HepG2 (cell line): ENCODE data around the gene PPM1H. TPM values are rescaled to one million over a fixed set of nuclear protein-coding genes. Genes with fewer than 3 reads are reported as not detected.
A peak's percentile ranks its signal among the peaks of the same experiment; 100 is the strongest.

Experiments used
- FOXJ3 ChIP-seq: sonication (generic); formaldehyde crosslinking; IDR thresholded peaks from 2 replicates; pipeline ENCODE4 v1.4.0; 2020; ENCODE audit warnings: missing genetic modification reagents, mild to moderate bottlenecking, borderline replicate concordance
- HNRNPK ChIP-seq: fragments of 200-400 bp; formaldehyde crosslinking; IDR thresholded peaks from 2 replicates; pipeline ENCODE4 v1.6.1; 2018; ENCODE audit warnings: low read length, low read depth, moderate library complexity, mild to moderate bottlenecking; ENCODE audit not compliant: poor library complexity, severe bottlenecking
- MAFG ChIP-seq: sonication (generic); formaldehyde crosslinking; IDR thresholded peaks from 2 replicates; pipeline ENCODE4 v1.5.1; 2020; ENCODE audit warnings: mild to moderate bottlenecking, missing genetic modification reagents
- MEF2D ChIP-seq: sonication (generic); formaldehyde crosslinking; IDR thresholded peaks from 2 replicates; pipeline ENCODE4 v1.5.1; 2020; ENCODE audit warnings: mild to moderate bottlenecking, missing genetic modification reagents
- MXI1 ChIP-seq: IDR thresholded peaks from 3 replicates; pipeline ENCODE4 v1.6.1; 2012; ENCODE audit warnings: low read depth, low read length, inconsistent platforms, borderline replicate concordance
- PAF1 ChIP-seq: IDR thresholded peaks from 2 replicates; pipeline ENCODE4 v1.6.1; 2016; ENCODE audit warnings: missing genetic modification reagents, missing compliant biosample characterization
- PITX1 ChIP-seq: sonication (generic); formaldehyde crosslinking; IDR thresholded peaks from 2 replicates; pipeline ENCODE4 v1.5.1; 2020; ENCODE audit warnings: mild to moderate bottlenecking, missing genetic modification reagents
- RFXAP ChIP-seq: sonication (generic); formaldehyde crosslinking; IDR thresholded peaks from 2 replicates; pipeline ENCODE4 v1.4.0; 2020; ENCODE audit warnings: missing genetic modification reagents, borderline replicate concordance
- RORA ChIP-seq: sonication (generic); formaldehyde crosslinking; IDR thresholded peaks from 2 replicates; pipeline ENCODE4 v1.5.0; 2020; ENCODE audit warnings: mild to moderate bottlenecking, missing genetic modification reagents, moderate library complexity
- SIN3A ChIP-seq: IDR thresholded peaks from 2 replicates; pipeline ENCODE4 v1.6.1; 2011; ENCODE audit warnings: low read depth, mild to moderate bottlenecking, control low read depth, low read length, borderline replicate concordance
- STAT6 ChIP-seq: sonication (generic); formaldehyde crosslinking; IDR thresholded peaks from 2 replicates; pipeline ENCODE4 v1.4.0; 2020; ENCODE audit warnings: missing genetic modification reagents, mild to moderate bottlenecking, borderline replicate concordance
- TBL1XR1 ChIP-seq: fragments of 150-350 bp; IDR thresholded peaks from 2 replicates; pipeline ENCODE4 v1.6.1; 2014; ENCODE audit warnings: borderline replicate concordance, low read length; ENCODE audit not compliant: partially characterized antibody
- THRA ChIP-seq: sonication (generic); formaldehyde crosslinking; IDR thresholded peaks from 2 replicates; pipeline ENCODE4 v1.4.0; 2020; ENCODE audit warnings: missing genetic modification reagents, borderline replicate concordance
- TRIM24 ChIP-seq: sonication (generic); formaldehyde crosslinking; IDR thresholded peaks from 2 replicates; pipeline ENCODE4 v1.8.0; 2022; ENCODE audit warnings: mild to moderate bottlenecking, missing genetic modification reagents
- ZFYVE20 ChIP-seq: sonication (generic); formaldehyde crosslinking; IDR thresholded peaks from 2 replicates; pipeline ENCODE4 v1.8.0; 2023; ENCODE audit warnings: low read depth, mild to moderate bottlenecking, moderate library complexity, missing genetic modification reagents, borderline replicate concordance
- ZIK1 ChIP-seq: sonication (generic); formaldehyde crosslinking; IDR thresholded peaks from 2 replicates; pipeline ENCODE4 v1.5.0; 2020; ENCODE audit warnings: mild to moderate bottlenecking, low read depth, missing genetic modification reagents, borderline replicate concordance
- ZNF850 ChIP-seq: sonication (generic); formaldehyde crosslinking; conservative IDR thresholded peaks from 2 replicates; pipeline ENCODE4 v1.9.0; 2021; ENCODE audit warnings: mild to moderate bottlenecking, missing genetic modification reagents
- ZNF891 ChIP-seq: sonication (generic); formaldehyde crosslinking; IDR thresholded peaks from 2 replicates; pipeline ENCODE4 v1.5.0; 2020; ENCODE audit warnings: mild to moderate bottlenecking, missing genetic modification reagents
- polyA plus RNA-seq, 8 experiments: library from polyadenylated mRNA; depleted of rRNA in 3 of 8; stranded (reverse) in 7 of 8; unstranded in 1 of 8; fragments of >200 nt; fragmentation: Illumina TruSeq in 4 of 8; extraction: Trizol in 4 of 8; gene quantifications; 2 replicates each; pipeline versions ENCODE4 v1.2.1 to v1.2.3, GENCODE V29; 2011 to 2016; ENCODE audit warnings: low read depth in 4 of 8, missing spikeins in 1 of 8, mixed read lengths in 1 of 8; ENCODE audit not compliant: insufficient read depth in 1 of 8
- total RNA-seq, 5 experiments: library from RNA; depleted of rRNA; stranded (reverse); fragments of >200 nt; fragmentation: Illumina TruSeq; extraction: Trizol; gene quantifications; 2 replicates each; pipeline ENCODE4 v1.2.3, GENCODE V29; 2016; ENCODE audit warnings: low read depth in 1 of 5
- TF ChIP-seq, protein P1 (sequence below): IDR thresholded peaks from 2 replicates; pipeline ENCODE4 v1.6.1; 2016; ENCODE audit warnings: low read depth
- TF ChIP-seq, protein P2 (sequence below): sonication (generic); formaldehyde crosslinking; IDR thresholded peaks from 2 replicates; pipeline ENCODE4 v1.8.1; 2023; ENCODE audit warnings: mild to moderate bottlenecking, missing genetic modification reagents
- TF ChIP-seq, protein P3 (sequence below): sonication (generic); formaldehyde crosslinking; IDR thresholded peaks from 2 replicates; pipeline ENCODE4 v1.4.0; 2020; ENCODE audit warnings: missing genetic modification reagents; ENCODE audit errors: not compliant biosample characterization
- TF ChIP-seq, protein P4 (sequence below): sonication (generic); formaldehyde crosslinking; IDR thresholded peaks from 2 replicates; pipeline ENCODE4 v1.4.0; 2020; ENCODE audit warnings: low read depth, mild to moderate bottlenecking, missing genetic modification reagents

Gene PPM1H
- total and polyA plus RNA-seq, 2 of the 13 experiments (the other 11 are each of a cell fraction or from before 2014, with no cell fraction given), result 29.1 to 38.1 TPM

- TF ChIP-seq TRIM24 (CRISPR knock-in tag) (no peak), PITX1 (peak; percentile 93), THRA (CRISPR knock-in tag) (peak; percentile 75; the same call in 1 of the 2 replicates), MEF2D (CRISPR knock-in tag) (no peak), ZIK1 (no peak), ZNF891 (CRISPR knock-in tag) (no peak), MXI1 (no peak; the same call in 2 of the 3 replicates), PAF1 (CRISPR knock-in tag) (no peak), SIN3A (no peak), TBL1XR1 (peak; percentile 81), ZFYVE20 (no peak), RORA (CRISPR knock-in tag) (no peak), STAT6 (CRISPR knock-in tag) (no peak), ZNF850 (CRISPR knock-in tag) (no peak), RFXAP (no peak), FOXJ3 (peak; percentile 67; the same call in 1 of the 2 replicates), HNRNPK (no peak), MAFG (no peak)
- TF ChIP-seq, protein P1, sequence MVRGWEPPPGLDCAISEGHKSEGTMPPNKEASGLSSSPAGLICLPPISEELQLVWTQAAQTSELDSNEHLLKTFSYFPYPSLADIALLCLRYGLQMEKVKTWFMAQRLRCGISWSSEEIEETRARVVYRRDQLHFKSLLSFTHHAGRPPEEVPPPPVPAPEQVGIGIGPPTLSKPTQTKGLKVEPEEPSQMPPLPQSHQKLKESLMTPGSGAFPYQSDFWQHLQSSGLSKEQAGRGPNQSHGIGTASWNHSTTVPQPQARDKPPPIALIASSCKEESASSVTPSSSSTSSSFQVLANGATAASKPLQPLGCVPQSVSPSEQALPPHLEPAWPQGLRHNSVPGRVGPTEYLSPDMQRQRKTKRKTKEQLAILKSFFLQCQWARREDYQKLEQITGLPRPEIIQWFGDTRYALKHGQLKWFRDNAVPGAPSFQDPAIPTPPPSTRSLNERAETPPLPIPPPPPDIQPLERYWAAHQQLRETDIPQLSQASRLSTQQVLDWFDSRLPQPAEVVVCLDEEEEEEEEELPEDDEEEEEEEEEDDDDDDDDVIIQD (CRISPR knock-in tag), result peak; percentile 88
- TF ChIP-seq, protein P2, sequence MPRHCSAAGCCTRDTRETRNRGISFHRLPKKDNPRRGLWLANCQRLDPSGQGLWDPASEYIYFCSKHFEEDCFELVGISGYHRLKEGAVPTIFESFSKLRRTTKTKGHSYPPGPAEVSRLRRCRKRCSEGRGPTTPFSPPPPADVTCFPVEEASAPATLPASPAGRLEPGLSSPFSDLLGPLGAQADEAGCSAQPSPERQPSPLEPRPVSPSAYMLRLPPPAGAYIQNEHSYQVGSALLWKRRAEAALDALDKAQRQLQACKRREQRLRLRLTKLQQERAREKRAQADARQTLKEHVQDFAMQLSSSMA (CRISPR knock-in tag), result no peak
- TF ChIP-seq, protein P3, sequence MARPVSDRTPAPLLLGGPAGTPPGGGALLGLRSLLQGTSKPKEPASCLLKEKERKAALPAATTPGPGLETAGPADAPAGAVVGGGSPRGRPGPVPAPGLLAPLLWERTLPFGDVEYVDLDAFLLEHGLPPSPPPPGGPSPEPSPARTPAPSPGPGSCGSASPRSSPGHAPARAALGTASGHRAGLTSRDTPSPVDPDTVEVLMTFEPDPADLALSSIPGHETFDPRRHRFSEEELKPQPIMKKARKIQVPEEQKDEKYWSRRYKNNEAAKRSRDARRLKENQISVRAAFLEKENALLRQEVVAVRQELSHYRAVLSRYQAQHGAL, result no peak
- TF ChIP-seq, protein P4, sequence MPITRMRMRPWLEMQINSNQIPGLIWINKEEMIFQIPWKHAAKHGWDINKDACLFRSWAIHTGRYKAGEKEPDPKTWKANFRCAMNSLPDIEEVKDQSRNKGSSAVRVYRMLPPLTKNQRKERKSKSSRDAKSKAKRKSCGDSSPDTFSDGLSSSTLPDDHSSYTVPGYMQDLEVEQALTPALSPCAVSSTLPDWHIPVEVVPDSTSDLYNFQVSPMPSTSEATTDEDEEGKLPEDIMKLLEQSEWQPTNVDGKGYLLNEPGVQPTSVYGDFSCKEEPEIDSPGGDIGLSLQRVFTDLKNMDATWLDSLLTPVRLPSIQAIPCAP (CRISPR knock-in tag), result no peak
Measured at GRCh38 chr12:62900686-62901272, 34.2 kb downstream of the PPM1H start (continued).
